Measurements from ENCODE around the gene PCMT1.
A peak's percentile ranks its signal among the peaks of the same experiment; 100 is the strongest.

Gene PCMT1

GRCh38 chr6:149749594-149750135, at the start of gene PCMT1:
Gene PCMT1 (plus strand): TSS chr6:149749741. CDS start chr6:149749902, 161 bp downstream.
- Histone ChIP-seq H3K4me1 (ENCODE audit: insufficient read depth, low read length) (no peaks in the 10 kb centered on the region; the same call in 1 of the 2 replicates), H3K36me3 (ENCODE audit: insufficient read depth, low read depth, low read length) (no peaks in the 10 kb centered on the region), H3K27ac (ENCODE audit: low read length) (peak within 1 kb of the TSS; percentile 15), H3K4me3 (ENCODE audit: low read length) (peak within 1 kb of the TSS; percentile 92), H3K9ac (ENCODE audit: low read depth, low read length) (peak within 1 kb of the TSS; percentile 92), H3K9me3 (ENCODE audit: insufficient read depth, low read depth, low read length) (no peaks in the 10 kb centered on the region), H3K27me3 (ENCODE audit: insufficient read depth, low read length) (no peaks in the 10 kb centered on the region)

- Histone ChIP-seq H3K9ac (ENCODE audit: low read depth, low read length) (peak overlapping the region; percentile 28; the same call in 1 of the 2 replicates), H3K27ac (ENCODE audit: low read length) (no peak overlapping the region)
Observed at GRCh38 chr6:149701714-149702113, 47.8 kb upstream of the PCMT1 start.

GRCh38 chr6:149711711-149712110, 37.8 kb upstream of the PCMT1 start:
- Histone ChIP-seq H3K36me3 (ENCODE audit: insufficient read depth, low read depth, low read length) (no peaks in the 10 kb centered on the region), H3K27me3 (ENCODE audit: insufficient read depth, low read length) (no peaks in the 10 kb centered on the region), H3K4me3 (ENCODE audit: low read length) (no peak overlapping the region), H3K27ac (ENCODE audit: low read length) (no peak overlapping the region), H3K9ac (ENCODE audit: low read depth, low read length) (no peak overlapping the region), H3K4me1 (ENCODE audit: insufficient read depth, low read length) (peaks cover 15% of the 10 kb centered on the region), H3K9me3 (ENCODE audit: insufficient read depth, low read depth, low read length) (no peaks in the 10 kb centered on the region)

More at GRCh38 chr6:149701714-149702113, 47.8 kb upstream of the PCMT1 start:
- Histone ChIP-seq H3K36me3 (ENCODE audit: insufficient read depth, low read depth, low read length) (peaks cover 27% of the 10 kb centered on the region), H3K9me3 (ENCODE audit: insufficient read depth, low read depth, low read length) (no peaks in the 10 kb centered on the region), H3K4me1 (ENCODE audit: insufficient read depth, low read length) (peaks cover 9% of the 10 kb centered on the region; the same call in 1 of the 2 replicates), H3K4me3 (ENCODE audit: low read length) (peak overlapping the region; percentile 46), H3K27me3 (ENCODE audit: insufficient read depth, low read length) (no peaks in the 10 kb centered on the region)

- Histone ChIP-seq H3K4me3 (ENCODE audit: low read length) (no peak overlapping the region), H3K27ac (ENCODE audit: low read length) (no peak overlapping the region), H3K4me1 (ENCODE audit: insufficient read depth, low read length) (peaks cover 5% of the 10 kb centered on the region; the same call in 1 of the 2 replicates), H3K9ac (ENCODE audit: low read depth, low read length) (no peak overlapping the region), H3K27me3 (ENCODE audit: insufficient read depth, low read length) (no peaks in the 10 kb centered on the region), H3K36me3 (ENCODE audit: insufficient read depth, low read depth, low read length) (no peaks in the 10 kb centered on the region), H3K9me3 (ENCODE audit: insufficient read depth, low read depth, low read length) (no peaks in the 10 kb centered on the region)
Observed at GRCh38 chr6:149714442-149714841, 35.1 kb upstream of the PCMT1 start.

- H3K9ac ChIP-seq (ENCODE audit: low read depth, low read length), result peak overlapping the region; percentile 80
Observed at GRCh38 chr6:149716181-149716963, 33.2 kb upstream of the PCMT1 start.

GRCh38 chr6:149717255-149717587, 32.3 kb upstream of the PCMT1 start:
- peak overlapping the region; percentile 80 for H3K9ac ChIP-seq (ENCODE audit: low read depth, low read length)
- H3K4me1 ChIP-seq (ENCODE audit: insufficient read depth, low read length), result peaks cover 5% of the 10 kb centered on the region; the same call in 1 of the 2 replicates
- H3K27me3 ChIP-seq (ENCODE audit: insufficient read depth, low read length), result no peaks in the 10 kb centered on the region
- H3K4me3 ChIP-seq (ENCODE audit: low read length), result peak overlapping the region; percentile 93
- H3K9me3 ChIP-seq (ENCODE audit: insufficient read depth, low read depth, low read length), result no peaks in the 10 kb centered on the region
- H3K27ac ChIP-seq (ENCODE audit: low read length), result peak overlapping the region; percentile 93
- H3K36me3 ChIP-seq (ENCODE audit: insufficient read depth, low read depth, low read length), result no peaks in the 10 kb centered on the region

More at GRCh38 chr6:149716181-149716963, 33.2 kb upstream of the PCMT1 start:
- Histone ChIP-seq H3K4me1 (ENCODE audit: insufficient read depth, low read length) (peaks cover 5% of the 10 kb centered on the region; the same call in 1 of the 2 replicates), H3K27ac (ENCODE audit: low read length) (no peak overlapping the region), H3K36me3 (ENCODE audit: insufficient read depth, low read depth, low read length) (no peaks in the 10 kb centered on the region), H3K27me3 (ENCODE audit: insufficient read depth, low read length) (no peaks in the 10 kb centered on the region), H3K4me3 (ENCODE audit: low read length) (peak overlapping the region; percentile 93), H3K9me3 (ENCODE audit: insufficient read depth, low read depth, low read length) (no peaks in the 10 kb centered on the region)

- Histone ChIP-seq H3K9ac (ENCODE audit: low read depth, low read length) (peak within 1 kb of the TSS; percentile 80), H3K27me3 (ENCODE audit: insufficient read depth, low read length) (no peaks in the 10 kb centered on the region), H3K4me1 (ENCODE audit: insufficient read depth, low read length) (peaks cover 5% of the 10 kb centered on the region; the same call in 1 of the 2 replicates), H3K27ac (ENCODE audit: low read length) (peak within 1 kb of the TSS; percentile 93), H3K9me3 (ENCODE audit: insufficient read depth, low read depth, low read length) (no peaks in the 10 kb centered on the region), H3K4me3 (ENCODE audit: low read length) (peak within 1 kb of the TSS; percentile 93), H3K36me3 (ENCODE audit: insufficient read depth, low read depth, low read length) (no peaks in the 10 kb centered on the region; the same call in 1 of the 2 replicates)
Observed at GRCh38 chr6:149717588-149718458, 31.7 kb upstream of the PCMT1 start, which contains the start of gene LATS1. Gene LATS1 (minus strand): TSS chr6:149718101. CDS start chr6:149702126, 15,975 bp downstream.

GRCh38 chr6:149719531-149719930, 30.0 kb upstream of the PCMT1 start:
- Histone ChIP-seq H3K4me3 (ENCODE audit: low read length) (no peak overlapping the region), H3K4me1 (ENCODE audit: insufficient read depth, low read length) (peaks cover 5% of the 10 kb centered on the region; the same call in 1 of the 2 replicates), H3K9ac (ENCODE audit: low read depth, low read length) (no peak overlapping the region)

GRCh38 chr6:149723262-149723661, 26.3 kb upstream of the PCMT1 start:
- no peaks in the 10 kb centered on the region for H3K4me1 ChIP-seq (ENCODE audit: insufficient read depth, low read length)
- peaks cover 48% of the 10 kb centered on the region for H3K36me3 ChIP-seq (ENCODE audit: insufficient read depth, low read depth, low read length)
- no peak overlapping the region for H3K4me3 ChIP-seq (ENCODE audit: low read length)
- no peak overlapping the region for H3K9ac ChIP-seq (ENCODE audit: low read depth, low read length)
- no peak overlapping the region for H3K27ac ChIP-seq (ENCODE audit: low read length)
- H3K9me3 ChIP-seq (ENCODE audit: insufficient read depth, low read depth, low read length), result no peaks in the 10 kb centered on the region
- no peaks in the 10 kb centered on the region for H3K27me3 ChIP-seq (ENCODE audit: insufficient read depth, low read length)

More at GRCh38 chr6:149719531-149719930, 30.0 kb upstream of the PCMT1 start:
- no peaks in the 10 kb centered on the region for H3K9me3 ChIP-seq (ENCODE audit: insufficient read depth, low read depth, low read length)
- H3K27me3 ChIP-seq (ENCODE audit: insufficient read depth, low read length), result no peaks in the 10 kb centered on the region
- H3K36me3 ChIP-seq (ENCODE audit: insufficient read depth, low read depth, low read length), result peaks cover 13% of the 10 kb centered on the region
- no peak overlapping the region for H3K27ac ChIP-seq (ENCODE audit: low read length)

- Histone ChIP-seq H3K9me3 (ENCODE audit: insufficient read depth, low read depth, low read length) (no peaks in the 10 kb centered on the region), H3K4me3 (ENCODE audit: low read length) (no peak overlapping the region), H3K27me3 (ENCODE audit: insufficient read depth, low read length) (no peaks in the 10 kb centered on the region), H3K4me1 (ENCODE audit: insufficient read depth, low read length) (no peaks in the 10 kb centered on the region), H3K9ac (ENCODE audit: low read depth, low read length) (no peak overlapping the region), H3K36me3 (ENCODE audit: insufficient read depth, low read depth, low read length) (peaks cover 54% of the 10 kb centered on the region), H3K27ac (ENCODE audit: low read length) (no peak overlapping the region)
Observed at GRCh38 chr6:149723771-149724417, 25.6 kb upstream of the PCMT1 start.

GRCh38 chr6:149725785-149726184, 23.8 kb upstream of the PCMT1 start:
- Histone ChIP-seq H3K36me3 (ENCODE audit: insufficient read depth, low read depth, low read length) (peaks cover 73% of the 10 kb centered on the region), H3K4me3 (ENCODE audit: low read length) (no peak overlapping the region), H3K9ac (ENCODE audit: low read depth, low read length) (no peak overlapping the region), H3K27ac (ENCODE audit: low read length) (no peak overlapping the region), H3K9me3 (ENCODE audit: insufficient read depth, low read depth, low read length) (no peaks in the 10 kb centered on the region), H3K4me1 (ENCODE audit: insufficient read depth, low read length) (no peaks in the 10 kb centered on the region), H3K27me3 (ENCODE audit: insufficient read depth, low read length) (no peaks in the 10 kb centered on the region)

All from iPS-20b (cell line).